ENCODE results near the gene MKLN1. TPM values are rescaled to one million over a fixed set of nuclear protein-coding genes. Genes with fewer than 3 reads are reported as not detected.
"Not testable (repeated sequence)": the region's sequence is repeated elsewhere in the genome, so short reads cannot be mapped to it uniquely, and the experiment has no call there.

Gene MKLN1
- polyA plus RNA-seq, 3 donors: 33.4 to 42.9 (median 38.0) TPM

GRCh38 chr7:131495669-131496498 is 168.2 kb downstream of the MKLN1 start:
- no peak for DNase-seq

GRCh38 chr7:131497454-131497853 is 169.8 kb downstream of the MKLN1 start:
- DNase-seq: no peak

DNA sequence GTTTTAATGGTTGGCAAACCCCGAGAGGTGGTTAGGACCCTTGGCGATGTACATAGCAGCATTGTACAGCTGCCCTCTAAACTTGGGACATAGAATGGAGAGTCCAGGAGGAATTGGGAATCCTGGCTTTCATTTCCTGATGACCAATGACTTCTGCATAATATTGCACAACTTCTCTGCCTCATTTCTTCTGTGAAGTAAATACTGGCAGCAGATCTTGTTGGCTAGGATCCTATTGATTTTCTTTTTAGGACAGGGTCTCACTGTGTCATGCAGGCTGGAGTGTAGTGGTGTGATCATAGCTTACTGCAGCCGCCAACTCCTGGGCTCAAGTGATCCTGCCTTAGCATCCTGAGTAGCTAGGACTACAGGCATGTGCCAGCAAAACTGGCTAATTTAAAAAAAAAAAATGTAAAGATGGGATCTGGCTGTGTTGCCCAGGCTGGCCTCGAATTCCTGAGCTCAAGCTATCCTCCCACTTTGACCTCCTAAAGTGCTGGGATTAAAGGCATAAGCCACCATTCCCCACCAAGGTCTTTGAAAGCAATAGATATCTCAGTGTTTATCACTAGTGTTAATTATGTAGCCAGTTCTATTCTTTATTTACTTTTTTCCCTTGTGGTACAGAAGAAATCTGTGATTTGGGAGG is 170.7 kb downstream of the MKLN1 start:
- DNase-seq: no peak

GRCh38 chr7:131499801-131500200 is 172.1 kb downstream of the MKLN1 start:
- DNase-seq: no peak

DNA sequence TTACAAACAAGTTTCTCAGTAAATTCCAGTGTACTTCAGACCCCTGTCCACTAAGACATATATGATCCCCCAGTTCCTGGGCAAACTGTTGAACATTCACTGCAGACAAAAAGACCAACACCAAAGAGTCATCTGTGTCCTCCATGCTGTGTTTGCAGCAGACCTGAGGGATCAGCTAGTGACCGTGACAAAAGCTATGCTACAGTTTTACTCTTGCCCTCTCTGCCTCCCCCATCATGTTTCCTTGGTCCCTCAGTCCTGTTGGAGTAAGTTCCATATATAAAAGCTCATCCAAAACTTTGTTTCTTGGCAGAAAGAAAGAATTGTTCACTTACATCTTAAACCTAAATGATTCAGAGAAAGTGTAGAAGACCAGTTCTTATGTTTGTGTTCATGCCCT is 172.7 kb downstream of the MKLN1 start:
- DNase-seq: no peak

DNA sequence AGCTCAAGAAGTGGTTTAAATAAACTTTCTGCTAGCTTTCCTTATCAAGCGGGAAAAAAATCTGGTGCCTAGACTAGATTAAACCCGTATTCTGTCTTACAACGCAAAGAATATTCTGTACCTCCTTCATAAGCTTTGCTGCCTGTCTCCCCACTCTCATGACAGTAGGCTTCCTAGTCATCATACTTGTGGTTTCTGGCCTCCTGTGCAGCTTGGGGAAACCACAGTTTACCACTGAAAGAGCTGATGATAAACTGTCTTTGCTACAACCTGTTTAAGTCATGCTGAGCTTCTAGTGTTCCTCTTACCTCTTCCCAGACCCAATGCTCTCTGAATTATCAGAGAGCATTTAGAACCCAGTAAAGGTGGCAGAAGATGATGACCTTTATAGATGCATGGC is 173.7 kb downstream of the MKLN1 start:
- no peak for DNase-seq

DNA sequence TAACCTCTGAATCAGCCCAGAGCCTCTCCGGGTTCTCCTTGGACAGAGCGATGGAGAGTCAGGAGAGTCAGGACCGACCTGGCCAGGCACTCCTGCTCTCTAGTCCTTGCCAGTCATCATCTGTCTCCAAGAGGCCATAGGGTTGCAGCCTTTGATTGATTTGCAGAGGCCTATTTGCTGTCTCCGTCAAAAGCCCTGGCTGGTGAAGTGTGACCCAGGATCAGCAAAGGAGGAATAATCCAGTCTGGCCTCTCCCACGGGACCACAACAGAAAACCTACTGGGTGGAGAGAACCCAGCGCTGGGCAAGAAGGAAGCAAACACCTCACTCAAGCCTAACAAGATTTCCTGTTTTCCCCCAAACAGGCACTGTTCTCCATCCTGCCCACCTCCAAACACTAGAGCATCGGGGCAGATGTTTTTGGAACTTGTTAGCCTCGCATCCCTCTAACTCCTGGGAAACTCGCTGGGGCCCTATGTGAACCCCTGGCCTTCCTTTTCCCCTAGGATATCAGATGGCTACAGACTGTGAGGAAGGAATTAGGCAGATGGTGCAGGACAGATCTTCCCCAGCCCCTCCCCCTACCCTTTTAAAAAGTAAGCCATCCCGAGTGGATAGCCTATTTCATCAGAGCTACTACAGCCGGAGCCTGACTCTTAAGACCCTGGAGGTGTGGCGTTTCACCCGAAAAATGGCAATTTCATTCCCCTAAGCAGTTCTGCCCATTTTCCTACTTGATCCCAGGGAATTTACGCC is 174.4 kb downstream of the MKLN1 start:
- DNase-seq: no peak

DNA sequence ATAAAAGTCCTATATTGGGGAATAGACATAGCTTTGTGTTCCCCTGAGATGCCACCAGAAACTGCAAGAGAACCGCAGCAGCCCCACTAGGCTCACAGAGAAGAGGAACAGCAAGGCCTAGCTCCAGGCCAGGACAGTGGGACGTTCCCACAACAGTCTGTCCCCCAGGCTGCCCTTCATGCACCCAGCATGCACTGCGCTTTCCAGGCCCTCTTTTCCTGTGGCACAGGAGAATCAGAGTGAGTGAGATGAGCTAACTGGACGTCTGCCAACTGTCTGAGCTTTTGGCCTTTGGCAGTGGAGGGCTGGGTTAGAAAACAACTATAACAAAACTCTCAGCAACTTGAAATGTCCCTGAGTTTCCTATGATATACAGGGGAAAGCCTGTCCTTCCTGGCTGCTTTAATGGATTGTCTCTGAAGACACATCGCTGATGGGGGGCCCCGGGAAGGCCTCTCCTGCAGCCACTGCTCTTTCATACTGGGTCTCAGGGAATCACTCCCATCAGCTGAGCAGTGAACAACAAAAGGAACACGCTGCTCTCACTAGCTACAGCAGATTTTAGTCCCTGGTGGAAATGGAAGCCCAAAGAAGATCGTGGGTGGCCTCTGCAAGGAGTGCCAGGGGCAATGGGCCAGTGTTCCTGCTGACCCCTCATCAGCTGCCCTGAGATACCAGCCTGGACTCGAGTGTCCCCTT is 175.3 kb downstream of the MKLN1 start:
- peak; percentile 37 for DNase-seq

GRCh38 chr7:131503639-131504038 is 176.0 kb downstream of the MKLN1 start:
- no peak for DNase-seq

- DNase-seq: no peak
Measured at GRCh38 chr7:131504157-131504899, 176.7 kb downstream of the MKLN1 start.

- DNase-seq: not testable (repeated sequence)
Measured at GRCh38 chr7:131505037-131505620, 177.5 kb downstream of the MKLN1 start.

DNA sequence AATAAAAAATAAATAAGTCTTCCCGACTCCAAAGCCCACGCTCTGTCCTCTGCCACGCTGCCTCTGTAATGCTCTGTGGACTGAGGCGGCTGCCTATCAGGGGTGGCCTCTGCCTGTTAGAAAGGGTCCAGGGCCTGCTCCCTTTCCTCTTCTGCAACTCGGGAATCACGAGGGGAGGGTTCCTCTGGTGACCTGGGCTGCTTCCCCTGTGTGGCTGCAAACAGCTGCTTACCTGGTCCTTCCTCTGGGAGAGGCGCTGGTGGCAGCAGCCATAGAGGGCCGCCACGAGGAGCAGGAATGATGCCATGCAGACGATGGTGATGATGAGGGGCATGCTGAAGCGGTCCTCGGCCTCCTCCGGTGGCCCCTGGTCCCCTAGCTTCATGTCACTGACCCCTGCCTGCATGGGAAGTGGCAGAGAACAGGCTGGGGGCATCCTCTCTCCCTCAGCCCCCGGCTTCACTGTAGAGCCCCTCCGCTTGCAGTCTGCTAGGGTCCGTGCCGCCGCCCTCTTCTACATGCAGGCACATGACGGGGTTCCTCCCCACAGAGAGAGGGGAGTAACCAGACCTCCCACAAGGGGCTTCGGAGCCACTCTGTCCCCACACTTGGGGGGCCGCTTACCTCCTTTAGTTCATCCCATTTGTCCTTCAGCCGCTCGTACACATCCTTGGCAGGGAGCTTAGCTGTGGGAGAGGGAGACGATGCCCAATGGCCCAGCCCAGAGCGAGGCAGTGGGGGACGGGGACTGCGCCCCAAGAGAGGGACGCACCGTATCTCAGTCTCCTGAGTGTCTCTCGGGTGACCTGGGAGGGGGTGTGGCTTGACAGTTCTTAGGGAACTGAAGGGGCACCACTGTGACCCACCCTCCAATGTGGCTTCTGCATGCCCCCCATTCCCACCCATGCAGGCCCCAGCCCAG is 178.2 kb downstream of the MKLN1 start:
- no peak for DNase-seq

DNA sequence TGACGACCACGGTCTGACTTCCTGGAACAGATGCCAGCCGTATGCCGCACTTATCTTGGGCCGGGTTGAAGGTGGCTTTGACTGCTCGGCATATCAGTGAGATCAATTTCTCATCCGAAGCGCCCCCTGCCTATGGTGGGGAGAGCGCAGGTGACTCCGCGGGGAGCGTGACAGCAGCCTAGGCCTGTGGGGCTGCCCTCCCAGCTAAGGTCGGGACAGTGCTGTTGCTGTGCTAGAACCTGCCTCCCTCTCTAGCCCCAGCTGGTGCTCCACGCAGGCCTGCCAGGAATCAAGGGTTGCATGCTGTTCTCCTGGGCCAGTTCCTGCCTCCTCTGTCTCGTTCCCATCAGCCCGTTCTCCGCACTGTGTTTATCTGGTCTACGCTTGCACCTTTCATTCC is 178.9 kb downstream of the MKLN1 start:
- DNase-seq: no peak

DNA sequence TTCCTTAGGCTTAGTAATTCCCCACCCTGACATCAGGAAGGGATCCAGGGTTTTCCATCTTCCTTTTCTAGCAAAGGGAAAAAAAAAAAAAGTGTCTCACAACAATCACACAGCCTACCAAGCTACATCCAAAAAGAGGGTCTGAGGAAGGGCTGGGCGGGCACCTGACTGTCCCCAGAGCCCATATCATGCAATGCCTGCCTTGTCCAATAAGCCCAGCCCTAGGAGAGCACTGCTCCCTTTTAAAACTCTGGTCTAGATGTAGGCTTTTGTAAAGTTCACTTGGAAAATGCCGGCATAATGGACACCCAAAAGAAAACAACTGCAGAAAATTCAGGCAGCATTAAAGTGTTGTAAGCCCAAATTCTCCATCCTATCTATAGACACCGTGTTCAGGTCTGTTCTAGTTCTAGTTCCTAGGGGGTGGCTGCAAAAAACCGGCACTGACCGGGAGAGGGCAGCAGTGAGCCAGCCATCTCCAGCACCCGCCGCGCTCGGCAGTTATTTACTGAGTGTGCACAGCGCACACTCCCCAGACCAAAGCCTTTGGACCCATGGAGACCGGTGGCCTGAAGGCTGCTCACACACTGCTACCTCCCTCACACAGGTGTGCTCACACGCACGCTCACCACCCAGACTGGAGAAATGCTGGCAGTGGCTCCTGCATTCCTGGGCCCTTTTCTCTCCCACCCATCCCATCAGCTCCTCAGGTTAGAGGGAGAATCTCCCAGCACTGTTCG is 180.1 kb downstream of the MKLN1 start:
- peak; percentile 61 for DNase-seq

- no peak for DNase-seq
Measured at GRCh38 chr7:131508754-131509486, 181.2 kb downstream of the MKLN1 start.

GRCh38 chr7:131509781-131510180 is 182.1 kb downstream of the MKLN1 start:
- DNase-seq: no peak

DNA sequence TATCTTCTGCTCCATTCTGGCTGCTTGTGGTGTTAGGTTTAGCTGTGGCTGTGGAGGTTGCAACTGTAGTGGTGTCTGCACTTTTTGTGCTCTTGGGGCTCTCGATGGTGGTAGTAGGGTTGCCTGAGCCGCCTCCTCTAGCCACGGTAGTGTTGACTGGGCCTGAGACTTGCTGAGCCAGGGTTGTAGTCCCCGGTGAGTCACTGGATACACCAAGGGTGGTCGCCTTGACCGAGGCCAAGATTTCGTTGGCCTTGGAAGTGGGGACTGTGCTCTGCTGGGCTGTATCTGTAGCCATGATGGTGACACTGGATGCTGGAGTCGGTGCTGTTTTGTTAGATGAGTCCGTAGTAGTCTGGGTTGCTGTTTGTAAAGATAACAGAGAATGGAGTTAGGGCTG is 183.4 kb downstream of the MKLN1 start:
- no peak for DNase-seq

GRCh38 chr7:131511774-131512535 is 184.3 kb downstream of the MKLN1 start:
- no peak for DNase-seq
